ENCODE data around the gene ILF2.

ILF2 gene

DNA sequence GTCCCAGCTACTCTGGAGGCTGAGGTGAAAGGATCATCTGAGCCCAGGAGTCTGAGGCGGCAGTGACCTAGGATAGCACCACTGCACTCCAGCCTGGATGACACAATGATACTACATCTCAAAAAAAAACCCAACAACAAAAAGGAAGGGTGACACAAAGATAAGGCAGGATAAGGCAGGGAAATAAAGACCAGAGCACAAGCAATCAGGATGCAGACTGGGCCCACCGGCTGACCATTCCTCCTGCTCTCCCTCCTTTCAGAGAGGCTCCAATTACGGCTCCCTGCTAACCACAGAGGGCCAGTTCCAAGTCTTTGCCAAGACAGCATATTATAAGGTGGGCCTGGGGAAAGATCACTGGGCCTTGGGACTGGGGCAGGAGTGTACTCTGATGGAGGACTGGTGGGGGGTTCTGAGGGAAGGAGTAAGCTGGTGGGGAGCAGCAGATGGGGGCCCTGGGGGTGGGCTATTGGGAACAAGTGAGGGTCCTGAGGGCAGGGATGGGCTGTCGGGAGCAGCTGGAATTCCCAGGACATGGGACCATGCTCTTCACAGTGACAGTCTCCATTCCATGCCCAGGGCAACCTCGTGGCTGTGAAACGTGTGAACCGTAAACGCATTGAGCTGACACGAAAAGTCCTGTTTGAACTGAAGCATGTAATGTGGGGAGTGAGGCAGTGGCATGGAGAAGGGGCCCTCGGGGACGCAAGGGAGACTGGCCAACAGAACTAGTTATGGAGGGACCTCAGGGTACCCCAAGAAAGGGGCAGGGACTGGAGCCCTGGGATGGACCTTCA, 14.9 kb upstream of the ILF2 start:
- no peak for TF ChIP-seq ZFX (IDR thresholded peaks at IDR 0.05; ENCODE audit: borderline replicate concordance)
- TF ChIP-seq, protein P1, sequence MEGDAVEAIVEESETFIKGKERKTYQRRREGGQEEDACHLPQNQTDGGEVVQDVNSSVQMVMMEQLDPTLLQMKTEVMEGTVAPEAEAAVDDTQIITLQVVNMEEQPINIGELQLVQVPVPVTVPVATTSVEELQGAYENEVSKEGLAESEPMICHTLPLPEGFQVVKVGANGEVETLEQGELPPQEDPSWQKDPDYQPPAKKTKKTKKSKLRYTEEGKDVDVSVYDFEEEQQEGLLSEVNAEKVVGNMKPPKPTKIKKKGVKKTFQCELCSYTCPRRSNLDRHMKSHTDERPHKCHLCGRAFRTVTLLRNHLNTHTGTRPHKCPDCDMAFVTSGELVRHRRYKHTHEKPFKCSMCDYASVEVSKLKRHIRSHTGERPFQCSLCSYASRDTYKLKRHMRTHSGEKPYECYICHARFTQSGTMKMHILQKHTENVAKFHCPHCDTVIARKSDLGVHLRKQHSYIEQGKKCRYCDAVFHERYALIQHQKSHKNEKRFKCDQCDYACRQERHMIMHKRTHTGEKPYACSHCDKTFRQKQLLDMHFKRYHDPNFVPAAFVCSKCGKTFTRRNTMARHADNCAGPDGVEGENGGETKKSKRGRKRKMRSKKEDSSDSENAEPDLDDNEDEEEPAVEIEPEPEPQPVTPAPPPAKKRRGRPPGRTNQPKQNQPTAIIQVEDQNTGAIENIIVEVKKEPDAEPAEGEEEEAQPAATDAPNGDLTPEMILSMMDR (IDR thresholded peaks at IDR 0.05) = no peak
- H3K27ac ChIP-seq = no peak overlapping the region

DNA sequence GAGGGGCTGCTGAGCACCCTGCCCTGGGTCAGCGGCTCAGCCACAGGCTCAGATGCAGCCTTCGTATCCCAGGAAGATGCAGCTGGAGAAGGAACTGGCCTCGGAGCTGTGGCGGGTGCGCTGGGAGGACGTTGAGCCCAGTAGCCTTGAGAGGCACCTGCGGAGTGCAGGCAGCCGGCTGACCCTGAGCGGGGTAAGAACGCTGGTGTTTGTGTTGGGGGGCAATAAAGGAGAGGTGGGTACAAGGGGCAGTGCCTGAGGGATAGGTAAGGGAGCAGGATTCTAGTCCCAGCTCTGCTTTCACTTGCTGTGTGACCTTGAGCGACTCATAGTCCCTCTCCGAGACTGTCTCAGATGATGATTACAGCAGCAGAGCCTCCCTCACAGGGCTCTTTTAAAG, 14.1 kb upstream of the ILF2 start:
- no peak for TF ChIP-seq ZFX (IDR thresholded peaks at IDR 0.05; ENCODE audit: borderline replicate concordance)
- TF ChIP-seq, protein P1 (IDR thresholded peaks at IDR 0.05) = no peak
- no peak overlapping the region for H3K27ac ChIP-seq

DNA sequence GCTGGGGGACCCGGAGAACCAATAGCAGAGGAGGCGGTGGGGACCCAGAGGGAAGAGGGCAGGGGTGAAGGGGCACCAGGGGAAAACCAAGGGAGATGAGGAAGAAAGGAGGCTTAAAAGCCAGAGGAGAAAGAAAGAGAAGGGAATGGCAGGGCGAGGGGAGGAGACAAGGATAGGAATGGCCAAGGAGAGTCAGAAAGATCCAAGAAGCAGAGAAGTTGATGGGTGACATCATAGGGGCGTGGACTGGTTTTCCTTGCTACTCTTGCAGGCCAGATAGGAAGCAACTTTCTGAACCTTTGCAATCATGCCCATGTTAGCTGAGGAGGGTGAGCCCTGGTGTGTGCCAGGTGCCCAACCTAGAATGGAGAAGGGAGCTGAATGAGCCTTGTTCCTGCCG, 13.1 kb upstream of the ILF2 start:
- TF ChIP-seq ZFX (IDR thresholded peaks at IDR 0.05; ENCODE audit: borderline replicate concordance) = no peak
- TF ChIP-seq, protein P1 (IDR thresholded peaks at IDR 0.05) = no peak
- no peak overlapping the region for H3K27ac ChIP-seq

DNA sequence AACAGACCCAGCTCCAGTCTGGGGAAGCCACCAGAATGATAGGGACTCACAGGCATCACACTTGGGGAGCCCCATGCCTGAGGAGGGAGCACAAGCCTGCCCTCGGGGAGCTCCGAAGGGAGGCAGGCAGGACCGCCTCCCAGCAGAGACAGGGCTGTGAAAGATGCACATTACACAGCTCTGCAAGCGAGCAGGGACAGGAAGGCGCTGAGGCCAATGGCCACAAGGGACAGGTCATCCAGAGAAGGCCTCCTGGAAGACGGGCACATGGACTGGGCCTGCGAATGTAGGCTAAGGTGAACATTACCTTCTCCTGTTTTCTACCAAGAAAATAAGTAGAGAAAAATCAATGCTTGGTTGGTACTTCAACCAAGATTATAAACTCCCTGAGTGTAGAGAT, 11.9 kb upstream of the ILF2 start:
- no peak for TF ChIP-seq ZFX (IDR thresholded peaks at IDR 0.05; ENCODE audit: borderline replicate concordance)
- TF ChIP-seq, protein P1 (IDR thresholded peaks at IDR 0.05) = no peak
- H3K27ac ChIP-seq = no peak overlapping the region

DNA sequence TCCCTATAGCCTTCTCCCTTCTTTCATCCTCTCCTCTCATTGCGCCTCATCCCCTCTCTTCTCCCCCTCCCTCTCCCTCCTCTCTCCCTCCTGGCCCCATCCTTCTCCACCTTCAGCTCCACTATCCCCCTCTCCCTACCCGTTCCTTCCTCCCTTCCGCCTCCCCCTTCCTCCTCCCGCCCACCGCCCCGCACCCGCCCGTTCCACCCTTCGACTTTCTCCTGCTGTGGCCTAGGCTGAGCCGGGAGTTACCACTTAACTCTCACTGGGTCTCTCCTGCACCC, 9.3 kb upstream of the ILF2 start:
- TF ChIP-seq ZFX (IDR thresholded peaks at IDR 0.05; ENCODE audit: borderline replicate concordance) = no peak
- TF ChIP-seq, protein P1 (IDR thresholded peaks at IDR 0.05) = no peak
- H3K27ac ChIP-seq = no peak overlapping the region

DNA sequence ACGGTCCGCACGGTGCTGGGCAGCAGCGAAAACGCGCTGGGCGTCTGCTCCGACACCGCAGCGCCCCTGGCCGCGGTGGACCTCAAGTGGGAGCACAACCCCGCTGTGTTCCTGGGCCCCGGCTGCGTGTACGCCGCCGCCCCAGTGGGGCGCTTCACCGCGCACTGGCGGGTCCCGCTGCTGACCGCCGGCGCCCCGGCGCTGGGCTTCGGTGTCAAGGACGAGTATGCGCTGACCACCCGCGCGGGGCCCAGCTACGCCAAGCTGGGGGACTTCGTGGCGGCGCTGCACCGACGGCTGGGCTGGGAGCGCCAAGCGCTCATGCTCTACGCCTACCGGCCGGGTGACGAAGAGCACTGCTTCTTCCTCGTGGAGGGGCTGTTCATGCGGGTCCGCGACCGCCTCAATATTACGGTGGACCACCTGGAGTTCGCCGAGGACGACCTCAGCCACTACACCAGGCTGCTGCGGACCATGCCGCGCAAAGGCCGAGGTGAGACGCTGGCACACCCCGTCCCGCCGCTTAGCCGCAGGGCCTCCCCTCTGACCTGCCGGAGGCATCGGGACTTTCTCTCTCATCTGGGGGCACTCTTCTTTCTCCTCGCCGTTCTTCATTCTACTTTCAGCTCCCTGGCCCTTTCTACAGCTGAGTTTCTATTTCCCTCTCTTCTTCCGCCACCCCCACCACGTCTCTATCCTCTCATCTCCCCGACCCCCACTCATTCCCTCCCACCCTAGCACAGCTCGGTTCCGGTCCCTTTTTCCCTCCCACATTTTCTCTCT, 8.7 kb upstream of the ILF2 start:
- TF ChIP-seq, protein P1 (IDR thresholded peaks at IDR 0.05) = no peak
- TF ChIP-seq ZFX (IDR thresholded peaks at IDR 0.05; ENCODE audit: borderline replicate concordance) = no peak
- H3K27ac ChIP-seq = no peak overlapping the region
